Glutamatergic neuron (in vitro differentiated cells): ENCODE results near the gene PPP4R3A. TPM values are rescaled to one million over a fixed set of nuclear protein-coding genes. Genes with fewer than 3 reads are reported as not detected.

Experiments
- DNase-seq: peaks from one replicate; pipeline ENCODE4 v3.0.0; 2022
- H3K27ac Mint-ChIP-seq: one replicate; pipeline ENCODE4 v1.8.0; 2020; ENCODE audit warnings: mild to moderate bottlenecking, mixed read lengths, inconsistent platforms; ENCODE audit not compliant: unreplicated experiment
- H3K27me3 Mint-ChIP-seq: one replicate; pipeline ENCODE4 v1.8.0; 2020; ENCODE audit warnings: mild to moderate bottlenecking, moderate library complexity, mixed read lengths, inconsistent platforms; ENCODE audit not compliant: unreplicated experiment
- H3K36me3 Mint-ChIP-seq: one replicate; pipeline ENCODE4 v1.8.0; 2020; ENCODE audit warnings: mild to moderate bottlenecking, mixed read lengths, inconsistent platforms; ENCODE audit not compliant: unreplicated experiment
- H3K4me1 Mint-ChIP-seq: one replicate; pipeline ENCODE4 v1.8.0; 2020; ENCODE audit warnings: mild to moderate bottlenecking, low read depth, mixed read lengths, inconsistent platforms; ENCODE audit not compliant: unreplicated experiment
- H3K4me3 Mint-ChIP-seq: one replicate; pipeline ENCODE4 v1.8.0; 2020; ENCODE audit warnings: mild to moderate bottlenecking, mixed read lengths, inconsistent platforms; ENCODE audit not compliant: unreplicated experiment
- H3K9me3 Mint-ChIP-seq: one replicate; pipeline ENCODE4 v1.8.0; 2020; ENCODE audit warnings: mild to moderate bottlenecking, moderate library complexity, mixed read lengths, inconsistent platforms; ENCODE audit not compliant: unreplicated experiment
- total RNA-seq: library from RNA; stranded (reverse); fragmentation: NEBNext Ultra II Directional; extraction: Animal tissue kit (Norgen Biotek cat#: 25700); gene quantifications from one replicate; pipeline ENCODE4 v1.2.1, GENCODE V29; 2021; ENCODE audit not compliant: unreplicated experiment
- TF ChIP-seq, protein P1 (sequence below): fragments of 200-600 bp; sonication (generic); IDR thresholded peaks from one replicate; pipeline ENCODE4 v1.5.0; 2021; ENCODE audit not compliant: partially characterized antibody, unreplicated experiment

PPP4R3A gene
- total RNA-seq, 1 donor from 2014 or later, result 99.4 TPM

DNA sequence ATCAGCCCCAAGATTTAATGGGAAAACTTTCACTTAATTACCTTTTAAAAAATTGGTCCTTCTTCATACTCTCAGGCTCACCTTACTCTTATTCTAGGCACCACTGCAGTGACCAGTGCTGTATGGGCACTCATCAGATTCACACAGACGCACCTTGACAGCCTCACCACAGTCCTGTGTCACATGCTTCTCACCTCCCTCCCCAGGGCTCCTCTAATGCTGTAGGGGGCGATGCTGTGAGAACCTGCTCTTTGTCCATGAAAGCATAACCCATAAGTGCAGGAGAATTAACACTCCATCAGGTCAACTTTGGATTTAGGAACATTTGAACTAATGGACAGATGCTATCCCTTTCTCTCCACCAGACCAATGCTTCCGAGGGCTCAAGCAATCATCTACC is 13.9 kb upstream of the PPP4R3A start:
- H3K27me3 Mint-ChIP-seq, result peaks cover 2% of the 10 kb centered on the region
- H3K36me3 Mint-ChIP-seq, result no peaks in the 10 kb centered on the region
- H3K4me1 Mint-ChIP-seq, result no peaks in the 10 kb centered on the region
- TF ChIP-seq, protein P1, sequence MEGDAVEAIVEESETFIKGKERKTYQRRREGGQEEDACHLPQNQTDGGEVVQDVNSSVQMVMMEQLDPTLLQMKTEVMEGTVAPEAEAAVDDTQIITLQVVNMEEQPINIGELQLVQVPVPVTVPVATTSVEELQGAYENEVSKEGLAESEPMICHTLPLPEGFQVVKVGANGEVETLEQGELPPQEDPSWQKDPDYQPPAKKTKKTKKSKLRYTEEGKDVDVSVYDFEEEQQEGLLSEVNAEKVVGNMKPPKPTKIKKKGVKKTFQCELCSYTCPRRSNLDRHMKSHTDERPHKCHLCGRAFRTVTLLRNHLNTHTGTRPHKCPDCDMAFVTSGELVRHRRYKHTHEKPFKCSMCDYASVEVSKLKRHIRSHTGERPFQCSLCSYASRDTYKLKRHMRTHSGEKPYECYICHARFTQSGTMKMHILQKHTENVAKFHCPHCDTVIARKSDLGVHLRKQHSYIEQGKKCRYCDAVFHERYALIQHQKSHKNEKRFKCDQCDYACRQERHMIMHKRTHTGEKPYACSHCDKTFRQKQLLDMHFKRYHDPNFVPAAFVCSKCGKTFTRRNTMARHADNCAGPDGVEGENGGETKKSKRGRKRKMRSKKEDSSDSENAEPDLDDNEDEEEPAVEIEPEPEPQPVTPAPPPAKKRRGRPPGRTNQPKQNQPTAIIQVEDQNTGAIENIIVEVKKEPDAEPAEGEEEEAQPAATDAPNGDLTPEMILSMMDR, result no peak
- H3K9me3 Mint-ChIP-seq, result peaks cover 5% of the 10 kb centered on the region
- no peak overlapping the region for H3K27ac Mint-ChIP-seq
- DNase-seq, result no peak
- H3K4me3 Mint-ChIP-seq, result no peak overlapping the region

DNA sequence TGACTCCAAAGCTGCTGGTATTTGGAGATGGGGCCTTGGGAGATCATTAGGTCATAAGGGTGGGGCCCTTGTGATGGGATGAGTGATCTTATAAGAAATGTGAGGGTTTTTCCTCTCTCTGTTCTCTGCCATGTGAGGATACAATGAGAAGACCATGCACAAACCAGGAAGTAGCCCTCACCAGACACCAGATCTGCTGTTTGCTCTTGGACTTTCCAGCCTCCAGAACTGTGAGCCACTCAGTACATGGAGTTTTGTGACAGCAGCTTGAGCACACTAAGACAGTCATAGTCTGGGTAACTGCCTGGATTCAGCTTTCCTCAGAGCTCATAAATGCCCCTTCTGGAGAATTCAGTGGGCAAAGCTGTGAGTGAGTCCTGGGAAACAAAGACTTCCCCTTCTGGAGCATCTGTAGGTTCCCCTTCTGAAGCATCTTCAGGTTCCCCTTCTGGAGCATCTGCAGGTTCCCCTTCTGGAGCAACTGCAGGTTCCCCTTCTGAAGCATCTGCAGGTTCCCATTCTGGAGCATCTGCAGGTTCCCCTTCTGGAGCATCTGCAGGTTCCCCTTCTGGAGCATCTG is 11.0 kb upstream of the PPP4R3A start:
- no peaks in the 10 kb centered on the region for H3K36me3 Mint-ChIP-seq
- H3K9me3 Mint-ChIP-seq, result peaks cover 5% of the 10 kb centered on the region
- no peak for DNase-seq
- no peak overlapping the region for H3K4me3 Mint-ChIP-seq
- H3K4me1 Mint-ChIP-seq, result no peaks in the 10 kb centered on the region
- peaks cover 2% of the 10 kb centered on the region for H3K27me3 Mint-ChIP-seq
- no peak overlapping the region for H3K27ac Mint-ChIP-seq
- TF ChIP-seq, protein P1, result no peak

DNA sequence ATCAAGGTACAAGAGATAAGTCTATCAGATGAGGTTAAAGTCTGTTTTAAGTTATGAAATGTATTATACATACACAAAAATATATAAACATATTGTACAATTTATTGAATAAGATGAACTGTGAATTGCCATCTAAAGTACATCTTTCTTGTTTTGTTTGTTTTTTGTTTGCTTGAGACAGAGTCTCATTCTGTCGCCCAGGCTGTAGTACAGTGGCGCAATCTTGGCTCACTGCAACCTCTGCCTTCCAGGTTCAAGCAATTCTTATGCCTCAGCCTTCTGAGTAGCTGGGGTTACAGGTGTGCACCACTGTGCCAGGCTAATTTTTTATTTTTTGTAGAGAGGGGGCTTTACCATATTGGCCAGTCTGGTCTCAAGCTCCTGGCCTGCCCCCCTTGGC is 10.0 kb upstream of the PPP4R3A start:
- Mint-ChIP-seq H3K4me1 (no peaks in the 10 kb centered on the region), H3K36me3 (no peaks in the 10 kb centered on the region), H3K27me3 (peaks cover 2% of the 10 kb centered on the region), H3K9me3 (peaks cover 5% of the 10 kb centered on the region), H3K27ac (no peak overlapping the region), H3K4me3 (no peak overlapping the region)
- TF ChIP-seq, protein P1, result no peak
- no peak for DNase-seq

- DNase-seq, result no peak
- peaks cover 2% of the 10 kb centered on the region for H3K27me3 Mint-ChIP-seq
- no peak overlapping the region for H3K4me3 Mint-ChIP-seq
- TF ChIP-seq, protein P1, result no peak
- H3K4me1 Mint-ChIP-seq, result no peaks in the 10 kb centered on the region
- peaks cover 5% of the 10 kb centered on the region for H3K9me3 Mint-ChIP-seq
- H3K36me3 Mint-ChIP-seq, result no peaks in the 10 kb centered on the region
- no peak overlapping the region for H3K27ac Mint-ChIP-seq
Measured at GRCh38 chr14:91519239-91520036, 9.3 kb upstream of the PPP4R3A start.
